HG03432 (cell line): ENCODE results near the gene KMT2E.

Experiments used
- ATAC-seq: cut with Tn5 transposase; IDR thresholded peaks from one replicate; pipeline ENCODE4 v1.9.1; 2021; ENCODE audit warnings: mild to moderate bottlenecking, moderate library complexity; ENCODE audit not compliant: unreplicated experiment

KMT2E gene

DNA sequence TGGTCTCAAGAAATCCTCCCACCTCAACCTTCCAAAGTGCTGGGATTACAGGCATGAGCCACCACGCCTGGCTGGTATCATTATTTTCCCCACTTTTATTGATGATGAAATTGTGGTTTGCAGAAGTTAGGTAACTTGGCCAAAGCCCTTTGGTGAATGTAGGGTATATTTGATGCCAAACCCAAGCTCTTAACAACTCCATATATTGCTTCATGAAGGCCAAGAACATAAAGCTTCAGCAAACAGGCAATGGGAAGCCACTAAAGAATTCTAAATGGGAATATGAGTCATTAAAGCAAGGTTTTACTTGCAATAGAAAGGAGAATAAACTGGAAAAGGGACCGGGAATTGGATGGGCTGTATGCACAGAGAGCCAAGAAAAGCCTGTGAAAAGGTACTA is 142.7 kb downstream of the KMT2E start:
- ATAC-seq, result no peak

DNA sequence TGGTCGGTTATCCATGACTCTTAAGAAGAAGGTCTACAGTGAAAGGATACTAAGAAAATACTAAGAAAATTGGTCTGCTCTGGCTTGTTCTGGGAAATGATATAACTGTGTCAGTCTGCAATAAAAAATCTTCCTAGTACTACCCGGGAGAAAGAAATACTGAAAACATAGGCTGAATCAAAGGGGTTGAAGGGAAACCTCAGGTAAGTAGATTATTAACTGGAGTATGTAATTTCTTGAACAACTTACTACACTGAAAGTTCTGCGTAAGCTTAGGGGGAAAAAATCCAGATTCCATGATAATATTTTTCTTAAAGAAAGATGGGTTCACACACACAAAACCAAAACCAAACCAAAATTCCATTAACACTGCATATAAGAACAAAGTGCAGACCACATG is 143.3 kb downstream of the KMT2E start:
- no peak for ATAC-seq

DNA sequence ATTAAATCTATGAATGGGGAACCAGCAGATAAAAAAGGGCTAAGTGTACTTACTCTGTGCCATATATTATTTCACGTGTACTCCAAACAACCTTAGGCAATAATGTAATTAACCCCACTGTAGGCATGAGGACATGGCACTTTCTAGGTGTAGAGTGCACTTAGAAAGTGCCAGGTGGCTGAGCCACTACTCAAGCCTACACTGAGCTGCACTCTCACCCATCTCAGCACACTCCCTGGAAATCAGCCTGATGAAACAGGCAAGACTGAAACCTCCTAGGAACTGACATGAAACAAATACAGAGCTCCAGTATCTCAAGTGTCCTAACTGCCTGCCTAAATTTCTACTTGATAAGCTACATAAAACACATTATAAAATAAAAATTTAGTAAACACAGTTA is 147.4 kb downstream of the KMT2E start:
- ATAC-seq, result no peak
